Dendritic cell treated with granulocyte-macrophage colony-stimulating factor and Interleukin-4, amounts not matched to agents 40 ng/mL and 50 ng/mL, for 4 days (primary cell): ENCODE data around the gene CUL3.

Experiments
- H3K27ac Mint-ChIP-seq: one replicate; pipeline ENCODE4 v1.8.0; 2022; ENCODE audit warnings: mild to moderate bottlenecking, mixed read lengths
- H3K27me3 Mint-ChIP-seq: one replicate; pipeline ENCODE4 v1.8.0; 2022; ENCODE audit warnings: mild to moderate bottlenecking, mixed read lengths
- H3K36me3 Mint-ChIP-seq: one replicate; pipeline ENCODE4 v1.8.0; 2022; ENCODE audit warnings: low read depth, mixed read lengths
- H3K4me1 Mint-ChIP-seq: one replicate; pipeline ENCODE4 v1.8.0; 2022; ENCODE audit warnings: low read depth, mixed read lengths
- H3K4me3 Mint-ChIP-seq: one replicate; pipeline ENCODE4 v1.8.0; 2022; ENCODE audit warnings: mild to moderate bottlenecking, moderate library complexity, mixed read lengths
- H3K9me3 Mint-ChIP-seq: one replicate; pipeline ENCODE4 v1.8.0; 2022; ENCODE audit warnings: mixed read lengths
- intact Hi-C: fragments of 100-400 bp; cut with micrococcal nuclease; formaldehyde crosslinking; loops from one replicate; pipeline ENCODE4 v1.15.0; 2022

Gene CUL3

DNA sequence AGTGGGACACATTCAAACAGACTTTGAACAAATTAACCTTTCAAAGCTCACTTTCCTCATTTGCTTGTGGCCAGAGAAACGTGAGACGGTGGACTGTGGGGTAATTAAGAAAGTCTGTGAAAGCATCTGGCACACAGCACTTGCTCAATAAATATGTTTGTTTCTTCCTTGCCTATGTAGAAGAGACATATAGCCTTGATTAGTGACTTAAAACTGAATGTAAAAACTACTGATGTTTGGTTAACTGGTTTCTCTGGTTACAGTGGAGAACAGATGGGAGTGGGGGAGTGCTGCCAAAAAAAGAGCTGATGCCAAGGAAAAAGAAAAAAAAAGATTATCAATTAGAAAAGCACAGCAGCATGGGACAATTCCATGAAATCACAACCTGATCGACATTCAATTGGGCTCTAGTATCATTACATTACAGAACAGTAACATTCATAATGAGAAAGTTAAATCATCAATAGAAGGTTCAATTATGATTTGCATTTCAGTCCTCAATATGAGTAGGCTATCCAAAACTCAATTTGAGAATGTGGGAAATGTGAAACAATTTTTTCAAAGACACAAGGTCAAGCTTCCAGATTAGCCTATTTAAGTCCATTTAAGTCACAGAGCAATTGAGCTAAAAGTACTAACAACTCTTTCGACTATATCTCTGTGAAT is 14.7 kb downstream of the CUL3 start:
- intact Hi-C loops, result loop anchor here (5.0 kb wide), 1 partner anchor 48 kb away; no protein-coding TSS in a partner anchor
- peaks cover 35% of the 10 kb centered on the region for H3K36me3 Mint-ChIP-seq
- H3K4me1 Mint-ChIP-seq, result peaks cover 63% of the 10 kb centered on the region
- H3K27ac Mint-ChIP-seq, result no peak overlapping the region
- H3K4me3 Mint-ChIP-seq, result no peak overlapping the region
- no peaks in the 10 kb centered on the region for H3K9me3 Mint-ChIP-seq
- no peaks in the 10 kb centered on the region for H3K27me3 Mint-ChIP-seq

GRCh38 chr2:224569654-224570053 is 15.5 kb downstream of the CUL3 start:
- no peaks in the 10 kb centered on the region for H3K9me3 Mint-ChIP-seq
- no peak overlapping the region for H3K27ac Mint-ChIP-seq
- no peak overlapping the region for H3K4me3 Mint-ChIP-seq
- peaks cover 63% of the 10 kb centered on the region for H3K4me1 Mint-ChIP-seq
- H3K27me3 Mint-ChIP-seq, result no peaks in the 10 kb centered on the region
- intact Hi-C loops, result loop anchor here (5.0 kb wide), 1 partner anchor 47 kb away; no protein-coding TSS in a partner anchor
- peaks cover 36% of the 10 kb centered on the region for H3K36me3 Mint-ChIP-seq

DNA sequence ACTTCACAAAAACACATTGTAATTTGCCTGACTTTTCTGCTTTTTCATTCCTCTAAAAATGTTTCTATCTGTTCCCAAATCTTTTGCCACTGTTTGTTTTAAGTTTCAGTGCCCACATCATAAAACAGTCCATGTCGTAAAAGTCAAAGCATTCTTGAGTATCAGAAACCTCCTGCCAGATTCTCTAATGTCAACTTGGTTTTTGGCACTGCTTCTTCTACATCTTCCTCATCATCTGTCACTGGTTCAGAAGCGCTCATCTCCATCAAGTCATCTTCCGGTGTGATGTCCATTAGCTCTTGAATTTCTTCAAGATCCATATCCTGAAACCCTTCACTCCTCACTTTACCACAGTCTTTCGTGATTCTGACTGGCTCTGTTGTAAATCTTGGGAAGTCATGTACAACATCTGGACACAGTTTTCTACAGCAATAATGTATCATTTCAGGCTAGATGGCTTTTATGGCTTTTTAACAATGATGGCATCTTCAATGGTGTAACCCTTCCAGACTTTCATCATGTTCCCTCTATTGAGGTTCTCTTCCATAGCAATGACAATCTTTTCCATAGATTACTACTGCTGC is 19.6 kb downstream of the CUL3 start:
- peaks cover 53% of the 10 kb centered on the region for H3K4me1 Mint-ChIP-seq
- no peak overlapping the region for H3K27ac Mint-ChIP-seq
- intact Hi-C loops, result no loop called here
- H3K36me3 Mint-ChIP-seq, result peaks cover 28% of the 10 kb centered on the region
- H3K9me3 Mint-ChIP-seq, result no peaks in the 10 kb centered on the region
- H3K27me3 Mint-ChIP-seq, result no peaks in the 10 kb centered on the region
- no peak overlapping the region for H3K4me3 Mint-ChIP-seq

GRCh38 chr2:224563537-224563936 is 21.6 kb downstream of the CUL3 start:
- H3K9me3 Mint-ChIP-seq, result no peaks in the 10 kb centered on the region
- no peaks in the 10 kb centered on the region for H3K27me3 Mint-ChIP-seq
- no peak overlapping the region for H3K4me3 Mint-ChIP-seq
- no peak overlapping the region for H3K27ac Mint-ChIP-seq
- H3K4me1 Mint-ChIP-seq, result peaks cover 47% of the 10 kb centered on the region
- intact Hi-C loops, result no loop called here
- peaks cover 28% of the 10 kb centered on the region for H3K36me3 Mint-ChIP-seq

DNA sequence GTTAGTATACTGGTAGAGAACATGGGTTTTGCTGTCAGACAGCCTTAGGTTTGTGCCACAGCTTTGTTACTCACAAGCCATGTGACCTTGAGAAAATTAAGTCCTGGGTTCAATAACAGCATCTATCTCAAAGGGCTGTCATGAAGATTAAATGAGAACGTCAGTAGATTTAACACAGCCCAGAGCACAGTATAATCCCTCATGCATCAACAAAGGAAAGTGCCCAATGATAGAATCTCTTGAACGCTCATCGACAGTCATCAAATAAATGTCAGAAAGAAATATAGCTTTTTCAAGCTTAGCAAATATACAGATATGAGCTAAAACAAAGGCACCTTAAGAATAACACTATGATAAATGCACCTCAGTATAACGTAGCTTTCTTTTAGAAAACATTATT is 22.3 kb downstream of the CUL3 start:
- no peak overlapping the region for H3K27ac Mint-ChIP-seq
- no peaks in the 10 kb centered on the region for H3K27me3 Mint-ChIP-seq
- no peaks in the 10 kb centered on the region for H3K9me3 Mint-ChIP-seq
- intact Hi-C loops, result no loop called here
- peaks cover 29% of the 10 kb centered on the region for H3K36me3 Mint-ChIP-seq
- H3K4me1 Mint-ChIP-seq, result peaks cover 43% of the 10 kb centered on the region
- H3K4me3 Mint-ChIP-seq, result no peak overlapping the region

GRCh38 chr2:224561234-224562005 is 23.7 kb downstream of the CUL3 start:
- intact Hi-C loops, result no loop called here
- H3K9me3 Mint-ChIP-seq, result no peaks in the 10 kb centered on the region
- H3K36me3 Mint-ChIP-seq, result peaks cover 20% of the 10 kb centered on the region
- no peak overlapping the region for H3K4me3 Mint-ChIP-seq
- no peak overlapping the region for H3K27ac Mint-ChIP-seq
- H3K4me1 Mint-ChIP-seq, result peaks cover 35% of the 10 kb centered on the region
- no peaks in the 10 kb centered on the region for H3K27me3 Mint-ChIP-seq

DNA sequence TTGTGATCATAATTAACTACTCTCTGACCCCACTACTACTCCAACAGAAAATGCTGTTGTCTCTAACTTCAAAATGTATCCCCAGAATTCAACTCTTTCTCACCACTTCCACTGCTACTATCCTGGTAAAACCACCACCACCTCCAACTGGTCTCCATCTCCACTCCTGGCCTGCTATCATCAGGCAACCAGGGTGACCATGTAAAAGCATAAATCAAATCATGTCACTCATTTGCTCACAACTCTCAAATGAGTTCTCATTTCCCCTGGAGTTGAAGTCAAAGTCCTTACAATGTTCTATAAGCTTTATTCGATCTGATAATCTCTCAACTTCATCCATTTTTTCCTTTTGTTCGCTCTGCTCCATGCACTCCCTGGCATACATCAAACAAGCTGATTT is 24.6 kb downstream of the CUL3 start:
- H3K9me3 Mint-ChIP-seq, result no peaks in the 10 kb centered on the region
- no peak overlapping the region for H3K4me3 Mint-ChIP-seq
- H3K36me3 Mint-ChIP-seq, result peaks cover 16% of the 10 kb centered on the region
- H3K27me3 Mint-ChIP-seq, result no peaks in the 10 kb centered on the region
- intact Hi-C loops, result no loop called here
- H3K4me1 Mint-ChIP-seq, result peaks cover 29% of the 10 kb centered on the region
- H3K27ac Mint-ChIP-seq, result no peak overlapping the region

- no peak overlapping the region for H3K4me3 Mint-ChIP-seq
- peaks cover 14% of the 10 kb centered on the region for H3K4me1 Mint-ChIP-seq
- no peaks in the 10 kb centered on the region for H3K27me3 Mint-ChIP-seq
- H3K9me3 Mint-ChIP-seq, result no peaks in the 10 kb centered on the region
- H3K36me3 Mint-ChIP-seq, result peaks cover 32% of the 10 kb centered on the region
- H3K27ac Mint-ChIP-seq, result no peak overlapping the region
- intact Hi-C loops, result no loop called here
These were observed 27.6 kb downstream of the CUL3 start for GRCh38 chr2:224557610-224558009.

DNA sequence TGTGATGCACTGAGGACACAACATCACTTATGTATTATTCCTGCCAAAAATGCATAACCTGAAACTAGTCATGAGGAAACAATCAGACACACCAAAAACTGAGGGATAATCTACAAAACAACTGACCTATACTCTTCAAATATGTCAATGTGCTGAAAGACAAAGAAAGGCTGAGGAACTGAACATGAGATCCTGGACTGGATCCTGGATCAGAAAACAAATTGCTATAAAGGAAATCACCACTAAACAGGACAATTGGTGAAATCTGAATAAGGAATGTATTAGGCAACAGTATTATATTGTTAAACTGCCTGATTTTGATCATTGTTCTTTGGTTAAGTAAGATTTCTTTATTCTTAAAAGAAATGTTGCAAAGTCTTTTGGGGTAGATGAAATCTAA is 28.8 kb downstream of the CUL3 start:
- Mint-ChIP-seq H3K27ac (no peak overlapping the region), H3K4me1 (peaks cover 14% of the 10 kb centered on the region), H3K36me3 (peaks cover 32% of the 10 kb centered on the region), H3K27me3 (no peaks in the 10 kb centered on the region), H3K4me3 (no peak overlapping the region), H3K9me3 (no peaks in the 10 kb centered on the region)
- intact Hi-C loops, result no loop called here

DNA sequence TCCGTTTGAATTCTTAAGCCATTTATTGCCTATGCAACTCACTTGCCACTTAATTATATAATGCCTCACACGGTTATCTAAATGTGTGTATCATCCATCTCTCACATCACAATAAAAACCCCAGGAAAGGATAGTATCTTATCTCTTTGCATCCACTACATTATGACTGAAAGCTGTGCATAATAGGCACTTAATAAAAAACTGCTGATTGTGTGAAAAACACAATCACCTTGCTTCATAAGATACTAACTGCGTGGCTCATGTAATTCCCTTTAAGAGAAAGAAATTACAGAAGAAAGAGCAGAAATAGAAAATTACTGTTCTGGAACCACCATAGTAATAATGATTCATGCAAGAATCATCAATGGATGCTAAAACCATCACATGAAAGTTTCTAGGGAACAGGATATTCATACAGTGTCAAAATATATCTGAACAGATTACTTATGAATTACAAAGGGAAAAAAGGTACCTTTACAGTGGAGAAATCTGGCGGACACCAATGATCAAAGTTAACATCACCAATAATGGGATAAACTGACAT is 29.3 kb downstream of the CUL3 start:
- H3K27ac Mint-ChIP-seq, result no peak overlapping the region
- no peaks in the 10 kb centered on the region for H3K27me3 Mint-ChIP-seq

GRCh38 chr2:224552771-224553170 is 32.4 kb downstream of the CUL3 start:
- Mint-ChIP-seq H3K4me3 (no peak overlapping the region), H3K36me3 (peaks cover 45% of the 10 kb centered on the region), H3K4me1 (peaks cover 14% of the 10 kb centered on the region), H3K9me3 (no peaks in the 10 kb centered on the region), H3K27me3 (no peaks in the 10 kb centered on the region), H3K27ac (no peak overlapping the region)
- intact Hi-C loops, result no loop called here

More for the DNA sequence above, 29.3 kb downstream of the CUL3 start:
- intact Hi-C loops, result no loop called here
- Mint-ChIP-seq H3K4me1 (peaks cover 14% of the 10 kb centered on the region), H3K9me3 (no peaks in the 10 kb centered on the region), H3K36me3 (peaks cover 36% of the 10 kb centered on the region), H3K4me3 (no peak overlapping the region)

DNA sequence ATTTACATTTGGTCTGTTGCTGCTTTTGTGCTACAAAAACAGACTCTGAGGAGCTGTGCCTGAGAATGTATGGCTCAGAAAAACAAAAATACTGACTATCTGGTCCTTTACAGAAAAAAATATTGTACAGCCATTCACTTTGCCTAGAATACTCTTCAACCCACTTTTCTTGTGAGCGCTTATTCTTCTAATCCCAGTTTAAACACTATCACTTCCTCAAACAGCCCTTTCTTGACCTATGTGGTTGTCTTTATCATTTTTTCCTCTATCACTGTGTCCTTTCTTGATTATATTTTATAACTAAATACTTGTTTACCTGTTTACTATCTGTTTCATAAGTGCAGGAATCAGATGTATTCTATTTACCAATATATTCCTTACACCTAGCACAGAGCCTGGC is 33.5 kb downstream of the CUL3 start:
- no peak overlapping the region for H3K27ac Mint-ChIP-seq
- intact Hi-C loops, result no loop called here
- H3K4me3 Mint-ChIP-seq, result no peak overlapping the region
- H3K9me3 Mint-ChIP-seq, result no peaks in the 10 kb centered on the region
- peaks cover 41% of the 10 kb centered on the region for H3K36me3 Mint-ChIP-seq
- H3K4me1 Mint-ChIP-seq, result peaks cover 22% of the 10 kb centered on the region
- no peaks in the 10 kb centered on the region for H3K27me3 Mint-ChIP-seq

DNA sequence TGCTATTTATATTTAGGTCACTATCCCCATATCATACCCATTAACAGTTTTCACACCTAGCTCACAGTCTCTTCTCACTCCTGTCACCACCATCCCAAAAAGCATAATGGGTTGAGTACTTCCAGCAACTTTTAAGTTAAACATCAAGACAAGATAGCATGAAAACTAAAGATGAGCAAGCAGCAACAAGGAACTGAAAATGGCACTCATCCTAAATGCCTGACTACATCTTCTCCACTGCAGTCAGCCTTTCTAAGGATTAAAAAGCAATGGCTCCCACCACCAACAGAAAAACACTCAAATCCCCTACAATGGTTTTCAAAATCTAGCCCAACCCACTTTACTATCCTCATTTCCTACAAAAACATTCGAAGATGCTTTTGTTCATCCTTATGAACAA is 38.2 kb downstream of the CUL3 start:
- H3K4me1 Mint-ChIP-seq, result peaks cover 24% of the 10 kb centered on the region
- intact Hi-C loops, result no loop called here
- H3K4me3 Mint-ChIP-seq, result no peak overlapping the region
- H3K36me3 Mint-ChIP-seq, result peaks cover 34% of the 10 kb centered on the region
- H3K27me3 Mint-ChIP-seq, result no peaks in the 10 kb centered on the region
- no peak overlapping the region for H3K27ac Mint-ChIP-seq
- H3K9me3 Mint-ChIP-seq, result no peaks in the 10 kb centered on the region
